ENCODE data around the gene MAP3K2.

GRCh38 chr2:127424598-127425520, 37.1 kb upstream of the MAP3K2 start:
- no peak for TF ChIP-seq CTCF (IDR thresholded peaks at IDR 0.05 in 4 of 5, conservative IDR thresholded peaks at IDR 0.05 in 1 of 5)
- no peak for TF ChIP-seq POLR2A (IDR thresholded peaks at IDR 0.05)

All from gastrocnemius medialis (tissue), 4 donors.